ENCODE data around the gene GPRC5D.
A peak's percentile ranks its signal among the peaks of the same experiment; 100 is the strongest.

The GPRC5D gene

GRCh38 chr12:12933742-12934141 is 18.2 kb downstream of the GPRC5D start:
- no peak for DNase-seq

GRCh38 chr12:12930633-12931219 is 21.2 kb downstream of the GPRC5D start:
- DNase-seq = no peak

GRCh38 chr12:12929696-12930095 is 22.3 kb downstream of the GPRC5D start:
- no peak for DNase-seq

GRCh38 chr12:12927211-12928079 is 24.5 kb downstream of the GPRC5D start:
- DNase-seq = peak; percentile 50

- no peak for DNase-seq
Measured at GRCh38 chr12:12926571-12927071, 25.3 kb downstream of the GPRC5D start.

GRCh38 chr12:12925388-12925787 is 26.6 kb downstream of the GPRC5D start:
- no peak for DNase-seq

- no peak for DNase-seq
Measured at GRCh38 chr12:12924169-12924568, 27.8 kb downstream of the GPRC5D start.

- DNase-seq = no peak
Measured at GRCh38 chr12:12922978-12923377, 29.0 kb downstream of the GPRC5D start.

GRCh38 chr12:12922191-12922616 is 29.8 kb downstream of the GPRC5D start:
- no peak for DNase-seq

- DNase-seq = no peak
Measured at GRCh38 chr12:12919666-12920435, 32.1 kb downstream of the GPRC5D start.

GRCh38 chr12:12918781-12919389 is 33.1 kb downstream of the GPRC5D start:
- no peak for DNase-seq

GRCh38 chr12:12917517-12917916 is 34.5 kb downstream of the GPRC5D start:
- no peak for DNase-seq

- DNase-seq = peak; percentile 85
Measured at GRCh38 chr12:12916135-12916944, 35.6 kb downstream of the GPRC5D start.

GRCh38 chr12:12915656-12916055 is 36.3 kb downstream of the GPRC5D start:
- no peak for DNase-seq

GRCh38 chr12:12912711-12913110 is 39.3 kb downstream of the GPRC5D start:
- no peak for DNase-seq

GRCh38 chr12:12909995-12910420 is 42.0 kb downstream of the GPRC5D start:
- no peak for DNase-seq

GRCh38 chr12:12909228-12909994 is 42.6 kb downstream of the GPRC5D start:
- no peak for DNase-seq

GRCh38 chr12:12908711-12909110 is 43.3 kb downstream of the GPRC5D start:
- DNase-seq = no peak

GRCh38 chr12:12908252-12908651 is 43.7 kb downstream of the GPRC5D start:
- DNase-seq = no peak

- no peak for DNase-seq
Measured at GRCh38 chr12:12907552-12907951, 44.4 kb downstream of the GPRC5D start.
